GM21528 (cell line): ENCODE data around the gene SRPK1.
"Not testable (repeated sequence)": the region's sequence is repeated elsewhere in the genome, so short reads cannot be mapped to it uniquely, and the experiment has no call there.

Experiments
- ATAC-seq: cut with Tn5 transposase; IDR thresholded peaks from one replicate; pipeline ENCODE4 v1.9.1; 2021; ENCODE audit warnings: mild to moderate bottlenecking, moderate library complexity; ENCODE audit not compliant: unreplicated experiment, low FRiP score

The SRPK1 gene

GRCh38 chr6:35933844-35934243 is 12.9 kb upstream of the SRPK1 start:
- ATAC-seq = no peak

DNA sequence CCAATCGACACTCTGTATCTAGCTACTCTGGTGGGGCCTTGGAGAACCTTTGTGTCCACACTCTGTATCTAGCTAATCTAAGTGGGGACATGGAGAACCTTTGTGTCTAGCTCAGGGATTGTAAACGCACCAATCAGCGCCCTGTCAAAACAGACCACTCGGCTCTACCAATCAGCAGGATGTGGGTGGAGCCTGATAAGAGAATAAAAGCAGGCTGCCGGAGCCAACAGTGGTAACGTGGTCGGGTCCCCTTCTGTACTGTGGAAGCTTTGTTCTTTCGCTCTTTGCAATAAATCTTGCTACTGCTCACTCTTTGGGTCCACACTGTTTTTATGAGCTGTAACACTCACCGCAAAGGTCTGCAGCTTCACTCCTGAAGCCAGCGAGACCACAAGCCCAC is 11.0 kb upstream of the SRPK1 start:
- ATAC-seq = not testable (repeated sequence)

- no peak for ATAC-seq
Observed at GRCh38 chr6:35931120-35931561, 10.2 kb upstream of the SRPK1 start.

DNA sequence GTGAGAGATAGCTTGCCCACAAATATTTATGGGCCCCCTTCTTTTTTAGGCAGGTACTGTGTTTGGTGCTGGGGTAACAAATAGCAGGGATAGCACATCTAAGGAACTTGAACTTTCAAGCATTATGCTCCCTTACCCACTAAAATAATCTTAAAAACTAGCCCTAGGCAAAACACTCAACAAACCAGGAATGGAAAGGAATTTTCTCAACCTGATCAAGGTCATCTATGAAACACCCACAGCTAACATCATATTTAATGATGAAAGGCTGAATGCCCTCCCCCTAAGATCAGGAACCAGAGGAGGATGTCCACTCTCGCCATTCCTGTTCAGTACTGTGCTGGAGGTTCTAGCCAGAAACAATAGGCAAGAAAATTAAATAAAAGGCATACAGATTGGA is 8.7 kb upstream of the SRPK1 start:
- no peak for ATAC-seq

- ATAC-seq = no peak
Observed at GRCh38 chr6:35926509-35927215, 5.8 kb upstream of the SRPK1 start.

- ATAC-seq = no peak
Observed at GRCh38 chr6:35925961-35926360, 5.1 kb upstream of the SRPK1 start.

- ATAC-seq = no peak
Observed at GRCh38 chr6:35924146-35924545, 3.2 kb upstream of the SRPK1 start.

DNA sequence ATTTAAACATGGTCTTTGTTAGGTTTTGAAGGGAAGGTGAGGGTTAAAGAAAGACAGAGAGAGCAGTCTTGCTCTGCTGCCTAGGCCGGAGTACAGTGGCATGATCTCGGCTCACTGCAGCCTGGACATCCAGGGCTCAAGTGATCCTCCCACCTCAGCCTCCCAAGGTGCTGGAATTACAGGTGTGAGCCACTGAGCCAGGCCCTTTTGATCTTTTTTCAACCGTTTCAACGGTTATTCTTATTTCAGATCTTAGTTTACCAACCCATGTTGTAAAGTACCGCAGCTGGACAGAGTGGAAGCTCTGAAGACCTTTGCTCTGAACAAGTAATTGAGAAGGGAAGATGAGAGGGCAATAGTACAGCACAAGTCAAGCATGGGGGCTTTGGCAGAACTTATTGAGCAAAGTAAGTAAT is 1.2 kb upstream of the SRPK1 start:
- ATAC-seq = no peak

- peak; percentile 28 for ATAC-seq
Observed at GRCh38 chr6:35919827-35920751, 809 bp downstream of the SRPK1 start.

GRCh38 chr6:35919085-35919826 is 1.6 kb downstream of the SRPK1 start:
- no peak for ATAC-seq

GRCh38 chr6:35916893-35917292 is 4.0 kb downstream of the SRPK1 start:
- not testable (repeated sequence) for ATAC-seq

- no peak for ATAC-seq
Observed at GRCh38 chr6:35916056-35916455, 4.8 kb downstream of the SRPK1 start.

- ATAC-seq = no peak
Observed at GRCh38 chr6:35914536-35914935, 6.4 kb downstream of the SRPK1 start.

- ATAC-seq = no peak
Observed at GRCh38 chr6:35911871-35912653, 8.8 kb downstream of the SRPK1 start.

DNA sequence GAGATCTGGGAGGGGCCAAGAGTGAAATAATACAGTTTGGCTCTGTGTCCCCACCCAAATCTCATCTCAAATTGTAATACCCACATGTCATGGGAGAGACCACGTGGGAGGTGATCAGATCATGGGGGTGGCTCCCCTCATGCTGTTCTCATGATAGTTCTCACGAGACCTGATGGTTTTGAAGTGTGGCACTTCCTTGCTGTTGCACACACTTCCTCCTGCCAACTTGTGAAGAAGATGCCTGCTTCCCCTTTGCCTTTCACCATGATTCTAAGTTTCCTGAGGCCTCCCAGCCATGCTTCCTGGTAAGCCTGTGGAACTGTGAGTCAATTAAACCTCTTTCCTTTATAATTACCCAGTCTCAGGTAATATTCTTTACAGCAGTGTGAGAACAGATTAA is 11.3 kb downstream of the SRPK1 start:
- ATAC-seq = not testable (repeated sequence)

GRCh38 chr6:35908753-35909401 is 12.0 kb downstream of the SRPK1 start:
- ATAC-seq = not testable (repeated sequence)

GRCh38 chr6:35907750-35908149 is 13.1 kb downstream of the SRPK1 start:
- no peak for ATAC-seq

GRCh38 chr6:35906499-35906846 is 14.4 kb downstream of the SRPK1 start:
- no peak for ATAC-seq

- no peak for ATAC-seq
Observed at GRCh38 chr6:35905841-35906498, 14.9 kb downstream of the SRPK1 start.
